GM18951 (cell line): ENCODE results near the gene LCN9.

Experiments
- POLR2A ChIP-seq: IDR thresholded peaks from 4 replicates; pipeline ENCODE4 v1.6.1; 2011; ENCODE audit warnings: mild to moderate bottlenecking; ENCODE audit not compliant: insufficient read length, insufficient read depth; ENCODE audit errors: extremely low read depth
- in situ Hi-C: fragments of 300-500 bp; cut with MboI; formaldehyde crosslinking; loops from one replicate; pipeline ENCODE4 v1.12.0; 2022; ENCODE audit warnings: low sequenced_read_pairs, mixed read lengths, inconsistent platforms; ENCODE audit not compliant: unreplicated experiment

LCN9 gene

DNA sequence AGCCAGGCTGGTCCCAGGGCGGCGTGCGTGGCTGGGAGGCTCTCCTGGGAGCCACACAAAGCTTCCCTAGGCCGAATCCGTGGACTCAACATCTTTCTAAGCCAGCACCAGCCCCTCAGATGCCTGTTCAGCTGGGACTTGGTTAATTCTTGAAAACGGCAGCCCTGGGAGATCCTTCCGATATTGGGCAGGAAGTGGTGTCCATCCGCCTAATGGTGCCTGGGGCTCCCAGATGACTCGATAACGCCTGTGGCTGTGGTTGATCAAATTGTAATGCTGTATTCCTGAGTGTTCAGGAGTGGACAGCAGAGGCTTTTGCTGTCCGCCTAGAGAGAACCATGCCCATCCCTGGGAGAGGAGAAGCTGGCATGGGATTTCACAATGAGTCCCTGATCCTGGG, 52.9 kb downstream of the LCN9 start:
- in situ Hi-C loops = no loop called here
- TF ChIP-seq POLR2A = no peak
